Activated T-cell treated with anti-CD3 and anti-CD28 coated beads, Interleukin-2, amount 50 U/mL, for 72 hours (primary cell): ENCODE results near the gene BCAR1. TPM values are rescaled to one million over a fixed set of nuclear protein-coding genes. Genes with fewer than 3 reads are reported as not detected.

Experiments
- ATAC-seq, 2 donors: fragments of 150-1000 bp; cut with Tn5 transposase; replicated peaks in 1 of 2; 2 replicates each; pipeline ENCODE4 v1.10.0; 2021; ENCODE audit warnings: moderate library complexity in 2 of 2, mild to moderate bottlenecking in 1 of 2
- DNase-seq, 2 donors: peaks; one replicate each; pipeline ENCODE4 v3.0.0; 2021 to 2022; ENCODE audit warnings: mixed read lengths in 1 of 2
- H3K27ac Mint-ChIP-seq: one replicate; pipeline ENCODE4 v1.8.0; 2022; ENCODE audit warnings: mild to moderate bottlenecking, moderate library complexity, mixed read lengths
- H3K27me3 Mint-ChIP-seq: one replicate; pipeline ENCODE4 v1.8.0; 2022; ENCODE audit warnings: low read depth, mixed read lengths
- H3K36me3 Mint-ChIP-seq, 2 donors: one replicate each; pipeline ENCODE4 v1.8.0; 2022; ENCODE audit warnings: mixed read lengths in 2 of 2, mild to moderate bottlenecking in 1 of 2; ENCODE audit not compliant: insufficient read depth in 2 of 2
- H3K4me1 Mint-ChIP-seq: one replicate; pipeline ENCODE4 v1.8.0; 2022; ENCODE audit warnings: low read depth, mixed read lengths
- H3K4me3 Mint-ChIP-seq, 2 donors: one replicate each; pipeline ENCODE4 v1.8.0; 2022; ENCODE audit warnings: mild to moderate bottlenecking in 2 of 2, mixed read lengths in 2 of 2, moderate library complexity in 2 of 2
- H3K9me3 Mint-ChIP-seq, 2 donors: one replicate each; pipeline ENCODE4 v1.8.0; 2022; ENCODE audit warnings: mixed read lengths in 2 of 2
- total RNA-seq, 2 donors: library from RNA; stranded (reverse); gene quantifications; one replicate each; pipeline ENCODE4 v1.2.3, GENCODE V29; 2022

BCAR1 gene
- total RNA-seq, 2 donors from 2014 or later, result 1.2 to 1.5 TPM

GRCh38 chr16:75256696-75257343 lies 5.4 kb upstream of the BCAR1 start:
- ATAC-seq (no peak), DNase-seq (no peak)
- peaks cover 39% of the 10 kb centered on the region for H3K27me3 Mint-ChIP-seq
- no peaks in the 10 kb centered on the region for H3K4me1 Mint-ChIP-seq
- no peak overlapping the region for H3K27ac Mint-ChIP-seq
- H3K4me3 Mint-ChIP-seq, result no peak overlapping the region
- H3K9me3 Mint-ChIP-seq, result no peaks in the 10 kb centered on the region
- H3K36me3 Mint-ChIP-seq, result no peaks in the 10 kb centered on the region

- no peaks in the 10 kb centered on the region for H3K36me3 Mint-ChIP-seq
- H3K9me3 Mint-ChIP-seq, result no peaks in the 10 kb centered on the region
- ATAC-seq (no peak), DNase-seq (no peak)
- H3K4me1 Mint-ChIP-seq, result no peaks in the 10 kb centered on the region
- H3K4me3 Mint-ChIP-seq, result no peak overlapping the region
- H3K27me3 Mint-ChIP-seq, result peaks cover 42% of the 10 kb centered on the region
- no peak overlapping the region for H3K27ac Mint-ChIP-seq
These were observed 4.7 kb upstream of the BCAR1 start for GRCh38 chr16:75256059-75256571.

- Mint-ChIP-seq H3K4me3 (no peak overlapping the region), H3K27ac (no peak overlapping the region), H3K36me3 (no peaks in the 10 kb centered on the region), H3K27me3 (peaks cover 46% of the 10 kb centered on the region), H3K9me3 (no peaks in the 10 kb centered on the region), H3K4me1 (no peaks in the 10 kb centered on the region)
- ATAC-seq, result no peak
- DNase-seq, result no peak
These were observed 3.0 kb upstream of the BCAR1 start for GRCh38 chr16:75254359-75254837.

- H3K27me3 Mint-ChIP-seq, result peaks cover 52% of the 10 kb centered on the region
- no peaks in the 10 kb centered on the region for H3K4me1 Mint-ChIP-seq
- H3K36me3 Mint-ChIP-seq, result no peaks in the 10 kb centered on the region
- DNase-seq (no peak), ATAC-seq (no peak)
- H3K27ac Mint-ChIP-seq, result no peak overlapping the region
- no peaks in the 10 kb centered on the region for H3K9me3 Mint-ChIP-seq
- H3K4me3 Mint-ChIP-seq, result no peak overlapping the region
These were observed 1.8 kb upstream of the BCAR1 start for GRCh38 chr16:75252946-75253911.

- ATAC-seq (no peak), DNase-seq (no peak)
- no peaks in the 10 kb centered on the region for H3K36me3 Mint-ChIP-seq
- no peaks in the 10 kb centered on the region for H3K4me1 Mint-ChIP-seq
- no peak overlapping the region for H3K27ac Mint-ChIP-seq
- no peaks in the 10 kb centered on the region for H3K9me3 Mint-ChIP-seq
- peaks cover 60% of the 10 kb centered on the region for H3K27me3 Mint-ChIP-seq
- H3K4me3 Mint-ChIP-seq, result peak overlapping the region; percentile 75 to 77
These were observed 833 bp upstream of the BCAR1 start for GRCh38 chr16:75252049-75252864.

- Mint-ChIP-seq H3K27ac (no peak overlapping the region), H3K4me3 (peak overlapping the region; percentile 50 to 62), H3K9me3 (no peaks in the 10 kb centered on the region), H3K4me1 (no peaks in the 10 kb centered on the region), H3K27me3 (peaks cover 70% of the 10 kb centered on the region), H3K36me3 (no peaks in the 10 kb centered on the region)
- DNase-seq (peak; percentile 21 to 22), ATAC-seq (peak; percentile 20 to 53)
These were observed 580 bp downstream of the BCAR1 start for GRCh38 chr16:75250809-75251279.

GRCh38 chr16:75250089-75250808 lies 1.2 kb downstream of the BCAR1 start:
- Mint-ChIP-seq H3K27me3 (peaks cover 69% of the 10 kb centered on the region), H3K4me1 (no peaks in the 10 kb centered on the region), H3K27ac (no peak overlapping the region), H3K9me3 (no peaks in the 10 kb centered on the region), H3K36me3 (no peaks in the 10 kb centered on the region), H3K4me3 (peak overlapping the region; percentile 50 to 62)
- ATAC-seq (no peak), DNase-seq (no peak)

GRCh38 chr16:75249441-75249840 lies 2.0 kb downstream of the BCAR1 start:
- ATAC-seq (no peak), DNase-seq (no peak)
- Mint-ChIP-seq H3K27me3 (peaks cover 61% of the 10 kb centered on the region), H3K9me3 (no peaks in the 10 kb centered on the region), H3K4me3 (no peak overlapping the region), H3K4me1 (peaks cover 4% of the 10 kb centered on the region), H3K27ac (no peak overlapping the region), H3K36me3 (no peaks in the 10 kb centered on the region)

- no peaks in the 10 kb centered on the region for H3K9me3 Mint-ChIP-seq
- H3K4me1 Mint-ChIP-seq, result peaks cover 8% of the 10 kb centered on the region
- H3K27ac Mint-ChIP-seq, result no peak overlapping the region
- DNase-seq (no peak), ATAC-seq (no peak)
- peaks cover 57% of the 10 kb centered on the region for H3K27me3 Mint-ChIP-seq
- no peaks in the 10 kb centered on the region for H3K36me3 Mint-ChIP-seq
- no peak overlapping the region for H3K4me3 Mint-ChIP-seq
These were observed 2.7 kb downstream of the BCAR1 start for GRCh38 chr16:75248536-75249380.

- Mint-ChIP-seq H3K4me3 (no peak overlapping the region), H3K9me3 (no peaks in the 10 kb centered on the region), H3K4me1 (peaks cover 8% of the 10 kb centered on the region), H3K36me3 (no peaks in the 10 kb centered on the region), H3K27me3 (peaks cover 51% of the 10 kb centered on the region), H3K27ac (no peak overlapping the region)
- no peak for DNase-seq
- ATAC-seq, result no peak
These were observed 3.3 kb downstream of the BCAR1 start for GRCh38 chr16:75248142-75248535.

- Mint-ChIP-seq H3K27ac (no peak overlapping the region), H3K4me1 (peaks cover 8% of the 10 kb centered on the region), H3K36me3 (no peaks in the 10 kb centered on the region), H3K9me3 (no peaks in the 10 kb centered on the region), H3K4me3 (no peak overlapping the region), H3K27me3 (peaks cover 42% of the 10 kb centered on the region)
- ATAC-seq, result no peak
- no peak for DNase-seq
These were observed 4.2 kb downstream of the BCAR1 start for GRCh38 chr16:75247249-75247648.
